WTC11 (cell line): ENCODE results near the gene VSTM2L. TPM values are rescaled to one million over a fixed set of nuclear protein-coding genes. Genes with fewer than 3 reads are reported as not detected.

Experiments
- ATAC-seq: fragments of 200-7000 bp; cut with Tn5 transposase; 2 replicates; pipeline ENCODE4 v1.10.0; 2021; ENCODE audit warnings: mild to moderate bottlenecking, moderate library complexity
- CTCF ChIA-PET: fragments of 300-600 bp; sonication (Branson Sonifier 250); formaldehyde crosslinking; loops from one replicate; lab custom pipeline; 2021; ENCODE audit warnings: antibody characterized with exemption; lab: Charles Lee
- POLR2A ChIA-PET: fragments of 350-600 bp; sonication (Branson Sonifier 250); formaldehyde crosslinking; loops from one replicate; lab custom pipeline; 2021; ENCODE audit warnings: antibody characterized with exemption; lab: Charles Lee
- DNase-seq: peaks from one replicate; pipeline ENCODE4 v3.0.0; 2021; ENCODE audit warnings: low spot score
- H3K27ac Mint-ChIP-seq: 2 replicates; pipeline ENCODE4 v1.8.0; 2021; ENCODE audit warnings: mixed read lengths
- H3K27me3 Mint-ChIP-seq: 2 replicates; pipeline ENCODE4 v1.8.0; 2021; ENCODE audit warnings: low read depth, mild to moderate bottlenecking, moderate library complexity, mixed read lengths
- H3K36me3 Mint-ChIP-seq: 2 replicates; pipeline ENCODE4 v1.8.0; 2021; ENCODE audit warnings: mixed read lengths
- H3K4me1 Mint-ChIP-seq: 2 replicates; pipeline ENCODE4 v1.8.0; 2022; ENCODE audit warnings: mixed read lengths
- H3K4me3 Mint-ChIP-seq: 2 replicates; pipeline ENCODE4 v1.8.0; 2021; ENCODE audit warnings: mild to moderate bottlenecking, moderate library complexity, mixed read lengths
- H3K9me3 Mint-ChIP-seq: 2 replicates; pipeline ENCODE4 v1.8.0; 2021; ENCODE audit warnings: mixed read lengths
- CDX4 ChIP-seq: fragments of 250-450 bp; sonication (Bioruptor Pico); IDR thresholded peaks from 2 replicates; pipeline ENCODE4 v1.9.0; 2021; ENCODE audit warnings: moderate library complexity, mild to moderate bottlenecking, inconsistent platforms, borderline replicate concordance
- E2F4 ChIP-seq: sonication (generic); formaldehyde crosslinking; IDR thresholded peaks from 2 replicates; pipeline ENCODE4 v1.8.1; 2022; ENCODE audit warnings: low read depth, mild to moderate bottlenecking, moderate library complexity, missing genetic modification reagents, borderline replicate concordance
- GTF2I ChIP-seq: fragments of 250-450 bp; sonication (Bioruptor Pico); conservative IDR thresholded peaks from 2 replicates; pipeline ENCODE4 v1.4.0; 2021; ENCODE audit warnings: mild to moderate bottlenecking
- NFATC4 ChIP-seq: fragments of 250-450 bp; sonication (Bioruptor Pico); IDR thresholded peaks from 2 replicates; pipeline ENCODE4 v1.9.0; 2021; ENCODE audit warnings: mild to moderate bottlenecking
- OVOL2 ChIP-seq: fragments of 250-450 bp; sonication (Bioruptor Pico); IDR thresholded peaks from 2 replicates; pipeline ENCODE4 v1.9.0; 2021; ENCODE audit warnings: mild to moderate bottlenecking, borderline replicate concordance
- PRRX2 ChIP-seq: fragments of 250-450 bp; sonication (Bioruptor Pico); IDR thresholded peaks from 2 replicates; pipeline ENCODE4 v1.8.0; 2021; ENCODE audit warnings: mild to moderate bottlenecking
- SMAD3 ChIP-seq: sonication (generic); formaldehyde crosslinking; IDR thresholded peaks from 2 replicates; pipeline ENCODE4 v1.8.0; 2022; ENCODE audit warnings: missing genetic modification reagents, mild to moderate bottlenecking, borderline replicate concordance
- ZNF138 ChIP-seq: sonication (generic); formaldehyde crosslinking; conservative IDR thresholded peaks from 2 replicates; pipeline ENCODE4 v1.8.1; 2022; ENCODE audit warnings: mild to moderate bottlenecking, moderate library complexity, missing genetic modification reagents
- total RNA-seq: library from RNA; stranded (reverse); gene quantifications from 3 replicates; pipeline ENCODE4 v1.2.3, GENCODE V29; 2021
- TF ChIP-seq, protein P1 (sequence below): sonication (generic); formaldehyde crosslinking; IDR thresholded peaks from 2 replicates; pipeline ENCODE4 v1.8.1; 2023; ENCODE audit warnings: mild to moderate bottlenecking, missing genetic modification reagents, moderate library complexity
- TF ChIP-seq, protein P2 (sequence below): sonication (generic); formaldehyde crosslinking; IDR thresholded peaks from 2 replicates; pipeline ENCODE4 v1.8.1; 2023; ENCODE audit warnings: mild to moderate bottlenecking, missing genetic modification reagents
- TF ChIP-seq, protein P3 (sequence below): sonication (generic); formaldehyde crosslinking; IDR thresholded peaks from 2 replicates; pipeline ENCODE4 v1.8.1; 2023; ENCODE audit warnings: mild to moderate bottlenecking, missing genetic modification reagents
- TF ChIP-seq, protein P4 (sequence below): sonication (generic); formaldehyde crosslinking; conservative IDR thresholded peaks from 2 replicates; pipeline ENCODE4 v1.8.1; 2022; ENCODE audit warnings: mild to moderate bottlenecking, missing genetic modification reagents
- TF ChIP-seq, protein P5 (sequence below): sonication (generic); formaldehyde crosslinking; conservative IDR thresholded peaks from 2 replicates; pipeline ENCODE4 v1.8.1; 2023; ENCODE audit warnings: mild to moderate bottlenecking, low read depth, missing genetic modification reagents, moderate library complexity

VSTM2L gene
- total RNA-seq, 1 experiment from 2014 or later: 1.9 TPM

- TF ChIP-seq E2F4 (CRISPR knock-in tag): no peak
- TF ChIP-seq, protein P1, sequence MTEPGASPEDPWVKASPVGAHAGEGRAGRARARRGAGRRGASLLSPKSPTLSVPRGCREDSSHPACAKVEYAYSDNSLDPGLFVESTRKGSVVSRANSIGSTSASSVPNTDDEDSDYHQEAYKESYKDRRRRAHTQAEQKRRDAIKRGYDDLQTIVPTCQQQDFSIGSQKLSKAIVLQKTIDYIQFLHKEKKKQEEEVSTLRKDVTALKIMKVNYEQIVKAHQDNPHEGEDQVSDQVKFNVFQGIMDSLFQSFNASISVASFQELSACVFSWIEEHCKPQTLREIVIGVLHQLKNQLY (CRISPR knock-in tag): no peak
- TF ChIP-seq, protein P2, sequence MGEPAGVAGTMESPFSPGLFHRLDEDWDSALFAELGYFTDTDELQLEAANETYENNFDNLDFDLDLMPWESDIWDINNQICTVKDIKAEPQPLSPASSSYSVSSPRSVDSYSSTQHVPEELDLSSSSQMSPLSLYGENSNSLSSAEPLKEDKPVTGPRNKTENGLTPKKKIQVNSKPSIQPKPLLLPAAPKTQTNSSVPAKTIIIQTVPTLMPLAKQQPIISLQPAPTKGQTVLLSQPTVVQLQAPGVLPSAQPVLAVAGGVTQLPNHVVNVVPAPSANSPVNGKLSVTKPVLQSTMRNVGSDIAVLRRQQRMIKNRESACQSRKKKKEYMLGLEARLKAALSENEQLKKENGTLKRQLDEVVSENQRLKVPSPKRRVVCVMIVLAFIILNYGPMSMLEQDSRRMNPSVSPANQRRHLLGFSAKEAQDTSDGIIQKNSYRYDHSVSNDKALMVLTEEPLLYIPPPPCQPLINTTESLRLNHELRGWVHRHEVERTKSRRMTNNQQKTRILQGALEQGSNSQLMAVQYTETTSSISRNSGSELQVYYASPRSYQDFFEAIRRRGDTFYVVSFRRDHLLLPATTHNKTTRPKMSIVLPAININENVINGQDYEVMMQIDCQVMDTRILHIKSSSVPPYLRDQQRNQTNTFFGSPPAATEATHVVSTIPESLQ (CRISPR knock-in tag): no peak
- TF ChIP-seq, protein P3, sequence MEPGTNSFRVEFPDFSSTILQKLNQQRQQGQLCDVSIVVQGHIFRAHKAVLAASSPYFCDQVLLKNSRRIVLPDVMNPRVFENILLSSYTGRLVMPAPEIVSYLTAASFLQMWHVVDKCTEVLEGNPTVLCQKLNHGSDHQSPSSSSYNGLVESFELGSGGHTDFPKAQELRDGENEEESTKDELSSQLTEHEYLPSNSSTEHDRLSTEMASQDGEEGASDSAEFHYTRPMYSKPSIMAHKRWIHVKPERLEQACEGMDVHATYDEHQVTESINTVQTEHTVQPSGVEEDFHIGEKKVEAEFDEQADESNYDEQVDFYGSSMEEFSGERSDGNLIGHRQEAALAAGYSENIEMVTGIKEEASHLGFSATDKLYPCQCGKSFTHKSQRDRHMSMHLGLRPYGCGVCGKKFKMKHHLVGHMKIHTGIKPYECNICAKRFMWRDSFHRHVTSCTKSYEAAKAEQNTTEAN: no peak
Observed at GRCh38 chr20:37894454-37894853, 8.5 kb upstream of the VSTM2L start (continued).

- no peak overlapping the region for H3K4me3 Mint-ChIP-seq
Observed at GRCh38 chr20:37895166-37895565, 7.8 kb upstream of the VSTM2L start.

GRCh38 chr20:37896932-37897548 is 5.9 kb upstream of the VSTM2L start:
- Mint-ChIP-seq H3K4me1 (peaks cover 10% of the 10 kb centered on the region), H3K36me3 (no peaks in the 10 kb centered on the region), H3K27me3 (peaks cover 14% of the 10 kb centered on the region), H3K4me3 (no peak overlapping the region), H3K9me3 (no peaks in the 10 kb centered on the region)
- CTCF ChIA-PET: interaction anchor here (2.2 kb wide), 1 partner anchor 333 kb away, joined by 13 read pairs; no protein-coding TSS in a partner anchor
- ATAC-seq: peak; percentile 81
- peak; percentile 67 for DNase-seq
- TF ChIP-seq OVOL2 (CRISPR knock-in tag) (no peak), CDX4 (CRISPR knock-in tag) (no peak), NFATC4 (no peak), PRRX2 (CRISPR knock-in tag) (no peak)
- TF ChIP-seq, protein P1 (CRISPR knock-in tag): no peak
- TF ChIP-seq, protein P4, sequence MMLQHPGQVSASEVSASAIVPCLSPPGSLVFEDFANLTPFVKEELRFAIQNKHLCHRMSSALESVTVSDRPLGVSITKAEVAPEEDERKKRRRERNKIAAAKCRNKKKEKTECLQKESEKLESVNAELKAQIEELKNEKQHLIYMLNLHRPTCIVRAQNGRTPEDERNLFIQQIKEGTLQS (CRISPR knock-in tag): no peak
- TF ChIP-seq, all 79 proteins: peak for 0
- H3K27ac Mint-ChIP-seq: no peak overlapping the region
- POLR2A ChIA-PET: no interaction called here

More at GRCh38 chr20:37895166-37895565, 7.8 kb upstream of the VSTM2L start:
- ATAC-seq (no peak), DNase-seq (no peak)
- TF ChIP-seq, protein P5, sequence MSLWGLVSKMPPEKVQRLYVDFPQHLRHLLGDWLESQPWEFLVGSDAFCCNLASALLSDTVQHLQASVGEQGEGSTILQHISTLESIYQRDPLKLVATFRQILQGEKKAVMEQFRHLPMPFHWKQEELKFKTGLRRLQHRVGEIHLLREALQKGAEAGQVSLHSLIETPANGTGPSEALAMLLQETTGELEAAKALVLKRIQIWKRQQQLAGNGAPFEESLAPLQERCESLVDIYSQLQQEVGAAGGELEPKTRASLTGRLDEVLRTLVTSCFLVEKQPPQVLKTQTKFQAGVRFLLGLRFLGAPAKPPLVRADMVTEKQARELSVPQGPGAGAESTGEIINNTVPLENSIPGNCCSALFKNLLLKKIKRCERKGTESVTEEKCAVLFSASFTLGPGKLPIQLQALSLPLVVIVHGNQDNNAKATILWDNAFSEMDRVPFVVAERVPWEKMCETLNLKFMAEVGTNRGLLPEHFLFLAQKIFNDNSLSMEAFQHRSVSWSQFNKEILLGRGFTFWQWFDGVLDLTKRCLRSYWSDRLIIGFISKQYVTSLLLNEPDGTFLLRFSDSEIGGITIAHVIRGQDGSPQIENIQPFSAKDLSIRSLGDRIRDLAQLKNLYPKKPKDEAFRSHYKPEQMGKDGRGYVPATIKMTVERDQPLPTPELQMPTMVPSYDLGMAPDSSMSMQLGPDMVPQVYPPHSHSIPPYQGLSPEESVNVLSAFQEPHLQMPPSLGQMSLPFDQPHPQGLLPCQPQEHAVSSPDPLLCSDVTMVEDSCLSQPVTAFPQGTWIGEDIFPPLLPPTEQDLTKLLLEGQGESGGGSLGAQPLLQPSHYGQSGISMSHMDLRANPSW (CRISPR knock-in tag): no peak
- TF ChIP-seq ZNF138 (CRISPR knock-in tag) (no peak), SMAD3 (CRISPR knock-in tag) (no peak), GTF2I (CRISPR knock-in tag) (no peak)
- Mint-ChIP-seq H3K27ac (no peak overlapping the region), H3K27me3 (peaks cover 5% of the 10 kb centered on the region; the same call in 1 of the 2 replicates), H3K36me3 (no peaks in the 10 kb centered on the region), H3K4me1 (peaks cover 3% of the 10 kb centered on the region), H3K9me3 (no peaks in the 10 kb centered on the region)
- ChIA-PET CTCF (interaction anchor here (1.2 kb wide), 1 partner anchor 137 kb away, joined by 4 read pairs; no protein-coding TSS in a partner anchor), POLR2A (no interaction called here)
